ENCODE results near the gene DLEC1. TPM values are rescaled to one million over a fixed set of nuclear protein-coding genes. Genes with fewer than 3 reads are reported as not detected.

DLEC1 gene
- total and polyA plus RNA-seq, 3 experiments from 2014 or later = 0.56 to 1.3 (median 1.0) TPM

DNA sequence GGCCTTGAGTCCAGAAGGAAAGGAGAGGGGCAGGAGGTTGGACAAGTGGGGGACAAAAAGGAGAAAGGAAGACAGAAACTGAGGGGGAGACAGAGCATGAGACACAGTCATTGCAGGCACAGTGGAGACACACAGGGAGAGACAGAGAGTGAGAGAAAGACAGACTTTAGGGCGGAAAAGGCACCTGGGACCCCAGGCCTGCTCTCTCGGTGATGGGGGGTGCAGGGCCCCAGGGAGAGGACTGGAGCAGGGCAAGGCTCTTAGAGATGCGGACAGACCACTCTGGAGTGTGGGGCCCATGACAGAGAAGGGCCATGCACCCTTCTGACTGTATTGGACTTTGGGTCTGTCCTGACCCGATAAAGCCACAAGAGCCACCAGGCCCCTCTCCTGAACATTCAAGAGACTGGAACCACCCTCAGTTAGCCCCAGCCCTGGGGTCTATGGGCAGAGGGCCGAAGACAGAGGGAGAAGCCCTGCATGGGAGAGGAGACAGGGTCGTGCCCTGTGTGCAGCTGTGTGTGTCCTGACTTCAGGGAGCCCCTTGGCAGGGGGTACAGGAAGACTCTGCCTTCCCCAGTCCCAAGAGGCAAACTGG, 22.1 kb upstream of the DLEC1 start:
- POLR2A ChIA-PET = no interaction called here
- Histone ChIP-seq H3K4me1 (ENCODE audit: insufficient read depth, low read length) (peaks cover under 1% of the 10 kb centered on the region), H3K9me3 (ENCODE audit: low read length) (no peaks in the 10 kb centered on the region), H3K27ac (ENCODE audit: low read depth, low read length) (peak overlapping the region; percentile 51), H3K27me3 (ENCODE audit: insufficient read depth, low read length, poor library complexity, severe bottlenecking) (no peaks in the 10 kb centered on the region), H3K4me3 (ENCODE audit: low read length) (no peak overlapping the region), H3K36me3 (ENCODE audit: insufficient read depth, low read length) (peaks cover 20% of the 10 kb centered on the region)
- Mint-ChIP-seq H3K36me3 (peaks cover 33 to 76% (median 37%) of the 10 kb centered on the region in 3 donors), H3K4me1 (peaks cover 12 to 22% (median 16%) of the 10 kb centered on the region in 3 donors), H3K27me3 (no peaks in the 10 kb centered on the region), H3K4me3 (no peak overlapping the region), H3K9me3 (peaks cover 0 to 5% (median 4%) of the 10 kb centered on the region in 5 donors), H3K27ac (peak overlapping the region in 2 of 8 donors; percentile 30 to 48)
- CTCF ChIA-PET = no interaction called here
- no peak for DNase-seq

- Mint-ChIP-seq H3K27me3 (no peaks in the 10 kb centered on the region), H3K27ac (peak overlapping the region in 1 of 8 donors; percentile 8), H3K4me1 (peaks cover 17 to 29% (median 23%) of the 10 kb centered on the region in 3 donors), H3K9me3 (peaks cover 0 to 5% (median 4%) of the 10 kb centered on the region in 5 donors), H3K4me3 (peak overlapping the region in 1 of 7 donors; percentile 44), H3K36me3 (peaks cover 33 to 75% (median 37%) of the 10 kb centered on the region in 3 donors)
- peaks cover 8% of the 10 kb centered on the region for H3K4me1 ChIP-seq (ENCODE audit: insufficient read depth, low read length)
- no peaks in the 10 kb centered on the region for H3K9me3 ChIP-seq (ENCODE audit: low read length)
- peaks cover 20% of the 10 kb centered on the region for H3K36me3 ChIP-seq (ENCODE audit: insufficient read depth, low read length)
- H3K4me3 ChIP-seq (ENCODE audit: low read length) = no peak overlapping the region
- no peaks in the 10 kb centered on the region for H3K27me3 ChIP-seq (ENCODE audit: insufficient read depth, low read length, poor library complexity, severe bottlenecking)
- H3K27ac ChIP-seq (ENCODE audit: low read depth, low read length) = peak overlapping the region; percentile 75
- ChIA-PET CTCF (no interaction called here), POLR2A (no interaction called here)
- peak in 1 of 5 donors; percentile 40 for DNase-seq
These were observed 21.3 kb upstream of the DLEC1 start for GRCh38 chr3:38017445-38018295.

DNA sequence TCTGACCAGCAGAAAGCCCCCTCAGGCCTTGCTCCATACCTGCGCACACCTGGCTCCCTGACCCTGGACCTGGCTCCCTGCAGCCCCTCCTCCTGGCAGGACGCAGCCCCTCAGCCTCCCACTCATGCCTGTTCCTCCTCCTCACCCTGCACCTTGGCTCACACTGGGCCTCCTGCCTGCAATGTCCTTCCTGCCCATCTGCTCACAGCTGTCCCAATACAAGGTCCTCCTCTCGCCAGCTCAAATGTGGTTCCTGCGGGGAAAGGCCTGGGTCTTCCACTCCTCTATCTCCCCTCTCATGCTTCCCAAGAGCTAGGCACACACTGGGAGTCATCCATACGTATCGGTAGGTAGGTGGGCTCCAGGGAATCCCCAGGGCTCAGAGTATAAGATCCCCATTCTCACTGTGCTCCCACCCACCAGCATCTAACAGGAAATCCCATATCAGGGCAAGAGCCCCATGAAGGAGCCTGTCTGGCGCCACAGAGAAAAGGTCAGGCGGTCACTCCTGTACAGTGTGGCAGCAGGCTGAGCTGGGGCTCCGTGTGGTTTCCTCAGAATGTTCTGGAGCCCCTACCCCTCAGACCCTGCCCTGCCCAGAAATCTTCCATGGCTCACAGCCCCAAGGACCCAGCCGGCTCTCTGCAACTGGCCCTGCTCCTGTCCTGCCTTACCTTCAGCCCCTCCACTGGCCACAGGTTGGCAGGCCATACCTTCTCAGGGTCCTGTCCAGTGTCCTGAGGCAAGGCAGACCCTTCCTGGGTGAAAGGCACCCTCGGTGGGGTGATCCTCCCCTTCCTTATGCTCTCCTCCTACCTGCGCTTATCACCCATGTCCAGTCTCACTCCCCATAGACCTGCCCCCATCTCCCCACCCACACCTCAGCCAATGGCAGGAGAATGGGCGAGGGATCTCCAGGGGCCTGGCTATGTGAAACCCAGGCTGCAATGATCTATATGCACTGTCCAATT, 20.4 kb upstream of the DLEC1 start:
- peaks cover 20% of the 10 kb centered on the region for H3K36me3 ChIP-seq (ENCODE audit: insufficient read depth, low read length)
- no peaks in the 10 kb centered on the region for H3K27me3 ChIP-seq (ENCODE audit: insufficient read depth, low read length, poor library complexity, severe bottlenecking)
- DNase-seq = peak in 1 of 5 donors; percentile 43
- Mint-ChIP-seq H3K4me3 (no peak overlapping the region), H3K27me3 (no peaks in the 10 kb centered on the region), H3K9me3 (peaks cover 0 to 5% (median 4%) of the 10 kb centered on the region in 5 donors), H3K27ac (peak overlapping the region in 2 of 8 donors; percentile 52 to 89), H3K4me1 (peaks cover 26 to 38% (median 33%) of the 10 kb centered on the region in 3 donors), H3K36me3 (peaks cover 30 to 73% (median 37%) of the 10 kb centered on the region in 3 donors)
- H3K4me1 ChIP-seq (ENCODE audit: insufficient read depth, low read length) = peaks cover 17% of the 10 kb centered on the region
- H3K9me3 ChIP-seq (ENCODE audit: low read length) = no peaks in the 10 kb centered on the region
- no peak overlapping the region for H3K4me3 ChIP-seq (ENCODE audit: low read length)
- ChIA-PET CTCF (no interaction called here), POLR2A (no interaction called here)
- H3K27ac ChIP-seq (ENCODE audit: low read depth, low read length) = peak overlapping the region; percentile 75

GRCh38 chr3:38019658-38020341, 19.2 kb upstream of the DLEC1 start:
- Mint-ChIP-seq H3K36me3 (peaks cover 25 to 72% (median 36%) of the 10 kb centered on the region in 3 donors), H3K9me3 (peaks cover 0 to 5% (median 4%) of the 10 kb centered on the region in 5 donors), H3K4me3 (no peak overlapping the region), H3K4me1 (peaks cover 29 to 43% (median 39%) of the 10 kb centered on the region in 3 donors), H3K27me3 (no peaks in the 10 kb centered on the region), H3K27ac (peak overlapping the region in 6 of 8 donors; percentile 18 to 34 (median 26))
- peaks cover 23% of the 10 kb centered on the region for H3K4me1 ChIP-seq (ENCODE audit: insufficient read depth, low read length)
- H3K27ac ChIP-seq (ENCODE audit: low read depth, low read length) = peak overlapping the region; percentile 49
- peaks cover 20% of the 10 kb centered on the region for H3K36me3 ChIP-seq (ENCODE audit: insufficient read depth, low read length)
- DNase-seq = peak in 1 of 5 donors; percentile 20
- POLR2A ChIA-PET = interaction anchor here (1.2 kb wide), 1 partner anchor 13 kb away, joined by 3 read pairs; no protein-coding TSS in a partner anchor
- H3K4me3 ChIP-seq (ENCODE audit: low read length) = no peak overlapping the region
- CTCF ChIA-PET = interaction anchor here (1.2 to 4.1 kb wide), 5 partner anchors 15 to 46 kb away, joined by 3 to 20 read pairs (median 5); no protein-coding TSS in a partner anchor
- no peaks in the 10 kb centered on the region for H3K9me3 ChIP-seq (ENCODE audit: low read length)
- H3K27me3 ChIP-seq (ENCODE audit: insufficient read depth, low read length, poor library complexity, severe bottlenecking) = no peaks in the 10 kb centered on the region

- peaks cover 20 to 67% (median 31%) of the 10 kb centered on the region in 3 donors for H3K36me3 Mint-ChIP-seq
- peaks cover 0 to 5% (median 4%) of the 10 kb centered on the region in 5 donors for H3K9me3 Mint-ChIP-seq
- POLR2A ChIA-PET = interaction anchor here (1.2 kb wide), 1 partner anchor 14 kb away, joined by 3 read pairs; no protein-coding TSS in a partner anchor
- no peaks in the 10 kb centered on the region for H3K27me3 Mint-ChIP-seq
- DNase-seq = peak in 1 of 5 donors; percentile 12
- H3K4me1 Mint-ChIP-seq = peaks cover 32 to 48% (median 45%) of the 10 kb centered on the region in 3 donors
- peak overlapping the region in 1 of 7 donors; percentile 46 for H3K4me3 Mint-ChIP-seq
- CTCF ChIA-PET = interaction anchor here (1.2 to 4.1 kb wide), 5 partner anchors 15 to 46 kb away, joined by 3 to 20 read pairs (median 5); no protein-coding TSS in a partner anchor
- Histone ChIP-seq H3K27ac (ENCODE audit: low read depth, low read length) (no peak overlapping the region), H3K4me1 (ENCODE audit: insufficient read depth, low read length) (peaks cover 26% of the 10 kb centered on the region), H3K9me3 (ENCODE audit: low read length) (no peaks in the 10 kb centered on the region), H3K27me3 (ENCODE audit: insufficient read depth, low read length, poor library complexity, severe bottlenecking) (no peaks in the 10 kb centered on the region), H3K4me3 (ENCODE audit: low read length) (no peak overlapping the region), H3K36me3 (ENCODE audit: insufficient read depth, low read length) (peaks cover 16% of the 10 kb centered on the region)
- H3K27ac Mint-ChIP-seq = peak overlapping the region in 6 of 8 donors; percentile 3 to 34 (median 22)
These were observed 18.7 kb upstream of the DLEC1 start for GRCh38 chr3:38020342-38020726.

- H3K4me1 Mint-ChIP-seq = peaks cover 38 to 55% (median 52%) of the 10 kb centered on the region in 3 donors
- POLR2A ChIA-PET = no interaction called here
- CTCF ChIA-PET = interaction anchor here (1.3 to 4.1 kb wide), 2 partner anchors 12 to 18 kb away, joined by 3 to 20 read pairs; no protein-coding TSS in a partner anchor
These were observed 17.8 kb upstream of the DLEC1 start for GRCh38 chr3:38021196-38021595.

More at GRCh38 chr3:38021196-38021595, 17.8 kb upstream of the DLEC1 start:
- H3K27ac Mint-ChIP-seq = peak overlapping the region in 7 of 8 donors; percentile 16 to 79 (median 61)
- H3K4me3 Mint-ChIP-seq = peak overlapping the region in 1 of 7 donors; percentile 46
- no peaks in the 10 kb centered on the region for H3K27me3 ChIP-seq (ENCODE audit: insufficient read depth, low read length, poor library complexity, severe bottlenecking)
- H3K9me3 ChIP-seq (ENCODE audit: low read length) = no peaks in the 10 kb centered on the region
- DNase-seq = peak in 1 of 5 donors; percentile 17
- peaks cover 7% of the 10 kb centered on the region for H3K36me3 ChIP-seq (ENCODE audit: insufficient read depth, low read length)
- H3K4me3 ChIP-seq (ENCODE audit: low read length) = no peak overlapping the region
- H3K4me1 ChIP-seq (ENCODE audit: insufficient read depth, low read length) = peaks cover 34% of the 10 kb centered on the region
- no peak overlapping the region for H3K27ac ChIP-seq (ENCODE audit: low read depth, low read length)
- peaks cover 15 to 59% (median 24%) of the 10 kb centered on the region in 3 donors for H3K36me3 Mint-ChIP-seq
- no peaks in the 10 kb centered on the region for H3K27me3 Mint-ChIP-seq
- peaks cover 0 to 5% (median 0%) of the 10 kb centered on the region in 5 donors for H3K9me3 Mint-ChIP-seq
